K562 (cell line): ENCODE results near the gene TOMM5. TPM values are rescaled to one million over a fixed set of nuclear protein-coding genes. Genes with fewer than 3 reads are reported as not detected.

Source experiments
- ATAC-seq: fragments of 200-7000 bp; cut with Tn5 transposase; 3 replicates; pipeline ENCODE4 v1.9.1; 2020; ENCODE audit warnings: moderate library complexity
- BruUV-seq: library from RNA; stranded (reverse); fragments of 400-500 nt; replicated peaks from 2 replicates; lab custom pipeline; 2021; lab: Mats Ljungman, UMichigan
- CTCF ChIA-PET: fragments of 300-600 bp; formaldehyde crosslinking; extraction: SDS; loops from one replicate; lab custom pipeline; 2021; ENCODE audit warnings: low intra/inter-chr PET ratio; lab: Yijun Ruan, JAX
- POLR2A ChIA-PET: fragments of 300-600, 350-650 bp; sonication (Branson Sonifier 250); formaldehyde crosslinking; extraction: SDS; loops from one replicate; lab custom pipeline; 2021; ENCODE audit warnings: antibody characterized with exemption, inconsistent platforms; lab: Yijun Ruan, JAX
- DNase-seq, 4 experiments: peaks; one replicate each; pipeline versions ENCODE4 v3.0.0 to v3.0.0-alpha.2; 2011 to 2018; ENCODE audit warnings: low spot score in 3 of 4, mixed read lengths in 3 of 4; ENCODE audit errors: extremely low read depth in 1 of 4
- FAIRE-seq: peaks from 2 replicates; lab custom pipeline; 2011; peaks lifted over from hg19 to GRCh38; lab: Jason Lieb, UNC
- H2AFZ ChIP-seq: 2 replicates; pipeline ENCODE4 v1.6.0; 2011; ENCODE audit warnings: low read depth, low read length, control low read depth, inconsistent platforms
- H3K27ac ChIP-seq: fragments of 200-600 bp; 3 replicates; pipeline ENCODE4 v1.8.0; 2011; ENCODE audit warnings: low read depth, mild to moderate bottlenecking, control low read depth, inconsistent platforms, low read length, moderate library complexity, mixed read lengths; ENCODE audit errors: extremely low read depth
- H3K27me3 ChIP-seq, 2 experiments: fragments of 300-600 bp in 1 of 2; 2 replicates in 1 of 2; 3 replicates in 1 of 2; pipeline versions ENCODE4 v1.6.0 to v1.8.0; 2011; ENCODE audit warnings: inconsistent platforms in 2 of 2, low read length in 2 of 2, mild to moderate bottlenecking in 1 of 2, mixed read lengths in 1 of 2, moderate library complexity in 1 of 2; ENCODE audit not compliant: control insufficient read depth in 2 of 2, insufficient read depth in 2 of 2
- H3K36me3 ChIP-seq: fragments of 300-600 bp; 3 replicates; pipeline ENCODE4 v1.8.0; 2011; ENCODE audit warnings: mild to moderate bottlenecking, low read length, inconsistent platforms; ENCODE audit not compliant: control insufficient read depth, insufficient read depth
- H3K4me1 ChIP-seq, 2 experiments: fragments of 200-600 bp in 1 of 2; replicated peaks in 1 of 2; 2 replicates in 1 of 2; 3 replicates in 1 of 2; pipeline versions ENCODE4 v1.5.1 to v1.8.0; 2011; ENCODE audit warnings: inconsistent platforms in 2 of 2, low read length in 2 of 2, mild to moderate bottlenecking in 1 of 2, mixed read lengths in 1 of 2, moderate library complexity in 1 of 2; ENCODE audit not compliant: control insufficient read depth in 2 of 2, insufficient read depth in 2 of 2
- H3K4me2 ChIP-seq: 2 replicates; pipeline ENCODE4 v1.6.1; 2011; ENCODE audit warnings: low read length, control low read depth, inconsistent platforms, mixed read lengths; ENCODE audit not compliant: insufficient read depth
- H3K4me3 ChIP-seq: fragments of 200-600 bp; sonication (generic), shearing (Covaris generic); 2 replicates; pipeline ENCODE4 v1.5.1; 2016; ENCODE audit warnings: control low read depth, inconsistent platforms
- H3K79me2 ChIP-seq: fragments of 200-600 bp; 3 replicates; pipeline ENCODE4 v1.8.0; 2011; ENCODE audit warnings: low read length, inconsistent platforms; ENCODE audit not compliant: control insufficient read depth, insufficient read depth
- H3K9ac ChIP-seq, 2 experiments: 2 replicates each; pipeline versions ENCODE4 v1.6.0 to v1.6.1; 2011; ENCODE audit warnings: low read depth in 2 of 2, low read length in 2 of 2, control low read depth in 1 of 2, inconsistent platforms in 1 of 2, mild to moderate bottlenecking in 1 of 2, mixed read lengths in 1 of 2; ENCODE audit not compliant: insufficient read depth in 1 of 2
- H3K9me1 ChIP-seq: one replicate; pipeline ENCODE4 v1.6.0; 2011; ENCODE audit warnings: inconsistent platforms, mild to moderate bottlenecking, low read length, moderate library complexity; ENCODE audit not compliant: control insufficient read depth, insufficient read depth
- H3K9me3 ChIP-seq: replicated peaks from 2 replicates; pipeline ENCODE4 v1.5.1; 2011; ENCODE audit warnings: low read depth, low read length, inconsistent platforms; ENCODE audit not compliant: control insufficient read depth, insufficient read depth
- H4K20me1 ChIP-seq: replicated peaks from 2 replicates; pipeline ENCODE4 v1.6.1; 2011; ENCODE audit warnings: low read length, inconsistent platforms, mixed read lengths; ENCODE audit not compliant: control insufficient read depth, insufficient read depth
- C11orf30 ChIP-seq: fragments of 450-650 bp; IDR thresholded peaks from 2 replicates; pipeline ENCODE4 v1.6.1; 2016; ENCODE audit warnings: low read depth, mild to moderate bottlenecking
- FOXO4 ChIP-seq: fragments of 450-650 bp; formaldehyde crosslinking; IDR thresholded peaks from 2 replicates; pipeline ENCODE4 v1.4.0; 2020; ENCODE audit warnings: mild to moderate bottlenecking, moderate library complexity
- MAFF ChIP-seq: IDR thresholded peaks from 2 replicates; pipeline ENCODE4 v1.6.1; 2012; ENCODE audit warnings: low read length, improper control_type of control experiment
- MAFG ChIP-seq: fragments of 450-650 bp; conservative IDR thresholded peaks from 2 replicates; pipeline ENCODE4 v1.6.1; 2016; ENCODE audit warnings: missing genetic modification characterization, missing compliant biosample characterization
- MAFK ChIP-seq: IDR thresholded peaks from 2 replicates; pipeline ENCODE4 v1.6.1; 2011; ENCODE audit warnings: low read length, improper control_type of control experiment
- MYNN ChIP-seq, 2 experiments: sonication (generic); formaldehyde crosslinking in 1 of 2; IDR thresholded peaks; 2 replicates each; pipeline versions ENCODE4 v1.5.0 to v1.6.1; 2016 to 2020; ENCODE audit warnings: antibody characterized with exemption in 1 of 2, missing genetic modification reagents in 1 of 2
- NFE2L1 ChIP-seq: fragments of 450-650 bp; IDR thresholded peaks from 2 replicates; pipeline ENCODE4 v1.6.1; 2016; ENCODE audit warnings: missing genetic modification characterization, low read depth, mild to moderate bottlenecking, missing compliant biosample characterization, moderate library complexity, borderline replicate concordance
- PHF20 ChIP-seq: fragments of 450-650 bp; IDR thresholded peaks from 2 replicates; pipeline ENCODE4 v1.6.1; 2018; ENCODE audit not compliant: partially characterized antibody
- SRSF7 ChIP-seq: fragments of 200-400 bp; formaldehyde crosslinking; optimal IDR thresholded peaks from 2 replicates; pipeline ENCODE3; 2017; ENCODE audit warnings: mild to moderate bottlenecking, low read depth, low read length
- TGIF2 ChIP-seq: sonication (generic); formaldehyde crosslinking; IDR thresholded peaks from 2 replicates; pipeline ENCODE4 v1.8.1; 2022; ENCODE audit warnings: mild to moderate bottlenecking, missing genetic modification reagents, moderate library complexity
- ZNF184 ChIP-seq: sonication (generic); formaldehyde crosslinking; IDR thresholded peaks from 2 replicates; pipeline ENCODE4 v1.5.0; 2020; ENCODE audit warnings: missing genetic modification reagents
- ZNF316 ChIP-seq: fragments of 450-650 bp; IDR thresholded peaks from 2 replicates; pipeline ENCODE4 v1.6.1; 2016
- ZNF384 ChIP-seq: IDR thresholded peaks from 2 replicates; pipeline ENCODE4 v1.6.1; 2012; ENCODE audit warnings: low read depth, low read length, improper control_type of control experiment
- WGBS: fragments of 100-300 bp; shearing (Covaris generic); methylation state at CpG from one replicate; pipeline ENCODE4 v1.1.6; 2016; ENCODE audit warnings: low coverage, mixed read lengths; ENCODE audit not compliant: insufficient coverage; ENCODE audit errors: missing lambda C conversion rate; 5-methylcytosine and 5-hydroxymethylcytosine counted together
- in situ Hi-C: fragments of 300-500 bp; cut with MboI; formaldehyde crosslinking; loops from 4 replicates; pipeline ENCODE4 v1.15.0; 2018; ENCODE audit warnings: inconsistent platforms, mixed read lengths
- intact Hi-C: fragments of 100-400 bp; cut with micrococcal nuclease; formaldehyde crosslinking; loops from 2 replicates; pipeline ENCODE4 v1.14.2; 2022
- polyA plus RNA-seq, 8 experiments: library from polyadenylated mRNA; depleted of rRNA in 4 of 8; stranded (reverse) in 5 of 8; unstranded in 3 of 8; fragments of >200 nt; fragmentation: Nextera tagmentation in 2 of 8; fragmentation: Illumina TruSeq in 1 of 8; extraction: Ambion mirVana in 2 of 8; extraction: Trizol in 1 of 8; gene quantifications; 2 replicates each; pipeline versions ENCODE4 v1.2.1 to v1.2.3, GENCODE V29; 2011 to 2014; ENCODE audit warnings: inconsistent platforms in 1 of 8, missing spikeins in 1 of 8
- total RNA-seq, 7 experiments: library from RNA; depleted of rRNA in 6 of 7; stranded (reverse); fragments of >200 nt in 6 of 7; fragmentation: Illumina TruSeq in 2 of 7; extraction: Trizol in 2 of 7; gene quantifications; 2 replicates each; pipeline versions ENCODE4 v1.2.1 to v1.2.3, GENCODE V29; 2011 to 2021; ENCODE audit warnings: low replicate concordance in 1 of 7
- TF ChIP-seq, protein P1 (sequence below): fragments of 450-650 bp; formaldehyde crosslinking; IDR thresholded peaks from 2 replicates; pipeline ENCODE4 v1.4.0; 2020; ENCODE audit warnings: mild to moderate bottlenecking, moderate library complexity
- TF ChIP-seq, protein P2 (sequence below), 2 experiments: IDR thresholded peaks in 1 of 2; conservative IDR thresholded peaks in 1 of 2; 2 replicates each; pipeline ENCODE4 v1.6.1; 2016; ENCODE audit warnings: low read depth in 2 of 2, mild to moderate bottlenecking in 1 of 2, missing compliant biosample characterization in 1 of 2, missing genetic modification characterization in 1 of 2, moderate library complexity in 1 of 2

Gene TOMM5
- total and polyA plus RNA-seq, 9 of the 15 experiments (the other 6 are each of a cell fraction or from before 2014, with no cell fraction given) = 262 to 1,742 (median 496) TPM

DNA sequence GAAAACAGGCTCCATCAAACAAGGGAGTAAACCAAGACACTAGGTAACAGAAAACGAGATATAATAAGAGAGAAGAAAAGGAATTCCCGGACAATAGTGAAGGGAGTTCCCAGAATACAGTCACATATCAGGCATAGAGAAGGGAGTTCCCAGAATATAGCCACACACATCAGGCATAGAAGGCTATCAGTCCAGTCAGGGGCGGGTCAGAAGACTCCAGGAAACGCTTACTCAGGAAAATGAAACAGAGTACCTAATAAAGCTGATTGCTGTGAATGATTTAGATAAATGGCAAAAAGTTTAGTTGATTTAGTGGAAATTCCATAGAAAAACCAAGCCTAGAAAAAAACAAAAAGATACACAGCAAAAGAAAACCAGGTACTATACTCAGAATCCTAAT, 4.9 kb downstream of the TOMM5 start:
- ChIA-PET CTCF (no interaction called here), POLR2A (interaction anchor here (1.0 kb wide), 2 partner anchors 13 to 106 kb away, joined by 3 to 5 read pairs; no protein-coding TSS in a partner anchor)
- H3K4me3 ChIP-seq = no peak overlapping the region
- in situ Hi-C loops = no loop called here
- ATAC-seq (no peak), DNase-seq (peak in 1 of 4 experiments; percentile 29), FAIRE-seq (no peak)
- no peak overlapping the region for H3K27ac ChIP-seq
- H3K27me3 ChIP-seq = no peaks in the 10 kb centered on the region
- peaks cover 98% of the 10 kb centered on the region for H3K79me2 ChIP-seq
- H3K9ac ChIP-seq = no peak overlapping the region
- intact Hi-C loops = no loop called here
- peaks cover 12 to 26% of the 10 kb centered on the region in 2 experiments for H3K4me1 ChIP-seq
- no peak overlapping the region for H3K4me2 ChIP-seq
- H2AFZ ChIP-seq = no peak overlapping the region
- H3K36me3 ChIP-seq = peaks cover 84% of the 10 kb centered on the region
- 57% methylated on average over 4 of the region's 4 CpGs for WGBS
- no TSS peak for BruUV-seq
- H3K9me1 ChIP-seq = no peaks in the 10 kb centered on the region
- TF ChIP-seq TGIF2 = no peak
- no peak for TF ChIP-seq NFE2L1
- TF ChIP-seq C11orf30 = peak; percentile 91
- TF ChIP-seq MAFF = peak; percentile 77
- no peak for TF ChIP-seq SRSF7
- no peak for TF ChIP-seq ZNF184 (CRISPR knock-in tag)
- TF ChIP-seq MAFG (tag) = peak; percentile 87
- TF ChIP-seq MYNN (IDR thresholded peaks at IDR 0.05) = no peak
- no peak for TF ChIP-seq MYNN (CRISPR knock-in tag; IDR thresholded peaks at IDR 0.05)
- TF ChIP-seq ZNF384 = no peak
- TF ChIP-seq ZNF316 = peak; percentile 92
- no peak for TF ChIP-seq PHF20
- no peak for TF ChIP-seq FOXO4 (CRISPR knock-in tag)
- peak; percentile 69 for TF ChIP-seq MAFK
- TF ChIP-seq, protein P1, sequence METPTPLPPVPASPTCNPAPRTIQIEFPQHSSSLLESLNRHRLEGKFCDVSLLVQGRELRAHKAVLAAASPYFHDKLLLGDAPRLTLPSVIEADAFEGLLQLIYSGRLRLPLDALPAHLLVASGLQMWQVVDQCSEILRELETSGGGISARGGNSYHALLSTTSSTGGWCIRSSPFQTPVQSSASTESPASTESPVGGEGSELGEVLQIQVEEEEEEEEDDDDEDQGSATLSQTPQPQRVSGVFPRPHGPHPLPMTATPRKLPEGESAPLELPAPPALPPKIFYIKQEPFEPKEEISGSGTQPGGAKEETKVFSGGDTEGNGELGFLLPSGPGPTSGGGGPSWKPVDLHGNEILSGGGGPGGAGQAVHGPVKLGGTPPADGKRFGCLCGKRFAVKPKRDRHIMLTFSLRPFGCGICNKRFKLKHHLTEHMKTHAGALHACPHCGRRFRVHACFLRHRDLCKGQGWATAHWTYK (CRISPR knock-in tag) = no peak
- TF ChIP-seq, protein P2, sequence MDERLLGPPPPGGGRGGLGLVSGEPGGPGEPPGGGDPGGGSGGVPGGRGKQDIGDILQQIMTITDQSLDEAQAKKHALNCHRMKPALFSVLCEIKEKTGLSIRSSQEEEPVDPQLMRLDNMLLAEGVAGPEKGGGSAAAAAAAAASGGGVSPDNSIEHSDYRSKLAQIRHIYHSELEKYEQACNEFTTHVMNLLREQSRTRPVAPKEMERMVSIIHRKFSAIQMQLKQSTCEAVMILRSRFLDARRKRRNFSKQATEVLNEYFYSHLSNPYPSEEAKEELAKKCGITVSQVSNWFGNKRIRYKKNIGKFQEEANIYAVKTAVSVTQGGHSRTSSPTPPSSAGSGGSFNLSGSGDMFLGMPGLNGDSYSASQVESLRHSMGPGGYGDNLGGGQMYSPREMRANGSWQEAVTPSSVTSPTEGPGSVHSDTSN (CRISPR knock-in tag; IDR thresholded peaks at IDR 0.05; ENCODE audit: low read depth) = no peak
- TF ChIP-seq, protein P2 (tag; conservative IDR thresholded peaks at IDR 0.05; ENCODE audit: low read depth) = 0 out of 2 replicates have a peak, but pooled peaks have one; percentile 33
- peaks cover 24% of the 10 kb centered on the region for H4K20me1 ChIP-seq
- no peaks in the 10 kb centered on the region for H3K9me3 ChIP-seq
